ENCODE results near the gene FLT3.

The FLT3 gene

DNA sequence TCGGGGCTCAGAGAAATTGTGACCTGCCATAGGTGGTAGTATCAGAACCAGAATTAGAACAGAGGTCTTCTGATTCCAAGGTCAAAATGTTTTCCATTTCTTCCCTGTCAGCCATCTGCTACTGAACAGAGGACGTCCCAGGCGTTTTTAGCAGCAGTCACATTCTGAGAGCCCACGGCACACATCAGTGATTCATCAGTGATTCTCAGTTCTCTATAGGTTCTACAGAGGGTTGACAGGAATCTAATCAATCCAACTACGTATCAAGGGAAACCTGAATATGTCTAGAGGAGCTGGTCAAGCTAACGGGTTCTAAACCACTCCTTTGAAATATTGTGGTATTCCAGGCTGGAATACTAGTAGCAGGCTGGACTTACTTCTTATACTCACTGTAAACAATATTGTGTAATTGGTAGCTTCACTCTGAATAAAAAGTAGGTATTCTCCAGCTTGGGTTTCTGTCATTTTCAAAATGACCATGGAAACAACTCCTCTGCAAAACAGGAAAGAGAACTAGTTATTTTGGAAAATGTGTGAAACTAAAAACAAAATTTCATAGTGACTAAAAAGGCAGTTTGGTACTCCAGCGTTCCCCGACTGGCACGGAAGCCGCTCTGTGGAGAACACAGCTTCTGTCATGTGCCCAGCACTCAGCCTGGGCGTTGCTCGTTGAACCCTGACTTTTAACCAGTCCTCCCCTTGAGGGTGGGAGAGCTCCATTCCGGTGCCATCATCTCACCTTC, 43.2 kb downstream of the FLT3 start:
- Histone ChIP-seq H3K9me3 (ENCODE audit: control insufficient read depth in 2 of 2, low read length in 2 of 2) (no peaks in the 10 kb centered on the region), H3K36me3 (ENCODE audit: control insufficient read depth in 2 of 2, insufficient read depth in 2 of 2, low read length in 2 of 2) (no peaks in the 10 kb centered on the region), H3K27ac (ENCODE audit: low read length) (no peak overlapping the region), H3K4me3 (ENCODE audit: low read length in 2 of 2) (no peak overlapping the region), H3K9ac (ENCODE audit: low read length in 2 of 2) (no peak overlapping the region), H3K27me3 (ENCODE audit: control insufficient read depth in 1 of 2, insufficient read depth in 2 of 2, low read length in 2 of 2) (peaks cover 0 to 5% of the 10 kb centered on the region in 2 donors), H3K4me1 (ENCODE audit: control insufficient read depth, insufficient read depth, low read length) (no peaks in the 10 kb centered on the region)

DNA sequence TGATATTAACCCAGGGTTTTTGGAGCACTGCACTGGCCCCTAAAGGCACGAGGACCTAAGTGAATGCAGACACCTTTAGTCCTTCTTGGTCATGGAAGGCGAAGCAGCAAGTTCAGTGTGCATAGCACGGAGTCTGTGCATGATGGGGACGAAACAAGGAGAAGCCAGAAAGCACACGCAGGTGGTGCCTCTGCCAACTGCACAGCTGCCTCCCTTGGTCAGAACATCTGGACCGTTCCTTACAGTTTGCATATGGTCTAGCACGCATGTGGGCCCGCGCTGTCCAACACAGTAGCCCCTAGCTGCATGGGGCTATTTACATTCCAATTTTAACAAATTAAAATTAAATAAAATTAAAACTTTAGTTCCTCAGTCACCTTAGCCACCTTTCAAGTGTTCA, 44.0 kb downstream of the FLT3 start:
- Histone ChIP-seq H3K27me3 (ENCODE audit: control insufficient read depth in 1 of 2, insufficient read depth in 2 of 2, low read length in 2 of 2) (peaks cover 0 to 5% of the 10 kb centered on the region in 2 donors), H3K36me3 (ENCODE audit: control insufficient read depth in 2 of 2, insufficient read depth in 2 of 2, low read length in 2 of 2) (no peaks in the 10 kb centered on the region), H3K4me3 (ENCODE audit: low read length in 2 of 2) (no peak overlapping the region), H3K27ac (ENCODE audit: low read length) (no peak overlapping the region), H3K4me1 (ENCODE audit: control insufficient read depth, insufficient read depth, low read length) (no peaks in the 10 kb centered on the region), H3K9ac (ENCODE audit: low read length in 2 of 2) (no peak overlapping the region), H3K9me3 (ENCODE audit: control insufficient read depth in 2 of 2, low read length in 2 of 2) (no peaks in the 10 kb centered on the region)

DNA sequence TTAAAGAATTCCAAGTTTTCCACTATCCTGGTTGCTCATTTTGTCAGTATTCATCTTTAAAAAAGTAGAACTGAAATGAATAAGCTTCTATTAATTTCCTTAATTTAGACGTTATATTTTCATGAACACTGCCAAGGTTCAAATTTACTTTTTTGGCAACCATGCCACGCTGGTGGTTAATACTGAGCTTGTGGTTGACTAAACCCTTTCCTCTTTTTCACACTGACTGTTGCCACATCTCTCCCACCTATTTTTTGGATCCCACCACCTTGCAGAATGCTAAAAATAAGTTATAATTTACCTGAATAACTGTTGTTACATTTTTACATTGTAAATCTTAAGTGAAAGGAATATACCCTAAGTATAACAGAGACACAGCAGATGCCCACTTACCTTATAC, 45.0 kb downstream of the FLT3 start:
- Histone ChIP-seq H3K9me3 (ENCODE audit: control insufficient read depth in 2 of 2, low read length in 2 of 2) (no peaks in the 10 kb centered on the region), H3K9ac (ENCODE audit: low read length in 2 of 2) (no peak overlapping the region), H3K4me1 (ENCODE audit: control insufficient read depth, insufficient read depth, low read length) (no peaks in the 10 kb centered on the region), H3K4me3 (ENCODE audit: low read length in 2 of 2) (no peak overlapping the region), H3K27me3 (ENCODE audit: control insufficient read depth in 1 of 2, insufficient read depth in 2 of 2, low read length in 2 of 2) (peaks cover 0 to 5% of the 10 kb centered on the region in 2 donors), H3K27ac (ENCODE audit: low read length) (no peak overlapping the region), H3K36me3 (ENCODE audit: control insufficient read depth in 2 of 2, insufficient read depth in 2 of 2, low read length in 2 of 2) (no peaks in the 10 kb centered on the region)

DNA sequence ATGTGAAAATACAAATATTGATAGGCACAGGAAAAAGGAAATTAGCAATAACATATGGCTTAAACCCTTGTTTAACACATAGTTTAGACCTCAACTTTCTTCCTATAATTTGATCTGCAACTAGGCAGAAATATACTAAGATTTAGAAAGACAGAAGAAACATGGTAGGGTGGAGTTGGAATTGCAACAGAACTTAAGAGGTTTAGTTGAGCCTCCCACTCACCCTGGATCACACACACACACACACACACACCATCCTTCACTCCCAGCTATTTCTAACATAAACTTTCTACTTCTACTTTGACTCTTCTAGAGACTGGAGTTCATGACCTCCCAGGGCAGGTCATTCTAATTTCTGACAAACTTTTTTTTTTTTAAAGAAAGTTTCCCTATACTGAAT, 47.4 kb downstream of the FLT3 start:
- Histone ChIP-seq H3K36me3 (ENCODE audit: control insufficient read depth in 2 of 2, insufficient read depth in 2 of 2, low read length in 2 of 2) (no peaks in the 10 kb centered on the region), H3K9me3 (ENCODE audit: control insufficient read depth in 2 of 2, low read length in 2 of 2) (no peaks in the 10 kb centered on the region), H3K4me3 (ENCODE audit: low read length in 2 of 2) (no peak overlapping the region), H3K4me1 (ENCODE audit: control insufficient read depth, insufficient read depth, low read length) (no peaks in the 10 kb centered on the region), H3K27ac (ENCODE audit: low read length) (no peak overlapping the region), H3K27me3 (ENCODE audit: control insufficient read depth in 1 of 2, insufficient read depth in 2 of 2, low read length in 2 of 2) (peaks cover 0 to 5% of the 10 kb centered on the region in 2 donors), H3K9ac (ENCODE audit: low read length in 2 of 2) (no peak overlapping the region)

DNA sequence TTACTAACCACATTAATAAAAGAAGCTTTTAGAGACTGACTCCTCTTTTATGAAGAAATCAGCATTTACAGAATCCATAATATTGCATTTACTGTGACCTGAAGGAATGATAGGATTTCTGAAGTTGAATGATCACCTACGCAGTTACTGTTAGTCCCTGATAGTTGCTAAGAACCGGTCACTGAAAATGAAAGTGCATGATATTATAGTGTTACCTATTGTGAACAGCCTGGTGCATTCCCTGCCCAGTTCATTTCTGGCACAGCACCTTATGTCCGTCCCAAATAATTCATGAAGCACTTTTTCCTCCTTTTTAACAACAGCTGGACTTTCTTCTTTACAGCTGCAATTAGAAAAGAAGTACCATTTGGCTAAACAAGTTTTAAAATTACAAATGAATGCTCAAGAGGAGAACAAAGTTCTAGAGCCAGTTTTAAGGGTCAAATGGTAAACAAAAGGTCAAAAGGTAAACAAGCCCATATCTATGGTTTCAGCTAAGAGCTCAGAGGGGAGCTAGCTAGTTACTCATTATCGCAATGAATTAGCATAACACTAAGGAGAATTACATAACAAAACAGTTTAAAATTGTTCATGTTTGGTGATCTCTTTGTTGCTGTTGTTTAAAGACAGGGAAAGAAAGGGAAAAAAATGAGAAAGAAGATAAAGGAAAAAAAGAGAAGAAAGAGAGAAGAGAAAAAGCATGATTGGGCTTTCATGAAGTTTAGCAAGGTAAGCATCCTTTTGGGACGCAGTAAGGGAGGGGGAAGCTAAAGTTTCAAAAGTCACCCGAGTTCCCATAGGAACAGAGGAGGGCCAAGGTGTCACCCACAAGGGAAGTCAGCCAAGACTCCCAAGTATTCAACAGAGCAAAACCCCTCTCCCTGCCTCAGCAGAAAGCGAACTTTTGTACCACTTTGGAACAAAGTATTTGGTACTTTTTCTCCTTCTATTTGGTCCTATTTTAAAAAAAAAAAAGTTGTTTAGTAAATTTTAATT, 50.2 kb downstream of the FLT3 start:
- Histone ChIP-seq H3K36me3 (ENCODE audit: control insufficient read depth in 2 of 2, insufficient read depth in 2 of 2, low read length in 2 of 2) (no peaks in the 10 kb centered on the region), H3K9me3 (ENCODE audit: control insufficient read depth in 2 of 2, low read length in 2 of 2) (no peaks in the 10 kb centered on the region), H3K27ac (ENCODE audit: low read length) (no peak overlapping the region), H3K4me3 (ENCODE audit: low read length in 2 of 2) (no peak overlapping the region), H3K9ac (ENCODE audit: low read length in 2 of 2) (no peak overlapping the region), H3K4me1 (ENCODE audit: control insufficient read depth, insufficient read depth, low read length) (no peaks in the 10 kb centered on the region), H3K27me3 (ENCODE audit: control insufficient read depth in 1 of 2, insufficient read depth in 2 of 2, low read length in 2 of 2) (no peaks in the 10 kb centered on the region)

DNA sequence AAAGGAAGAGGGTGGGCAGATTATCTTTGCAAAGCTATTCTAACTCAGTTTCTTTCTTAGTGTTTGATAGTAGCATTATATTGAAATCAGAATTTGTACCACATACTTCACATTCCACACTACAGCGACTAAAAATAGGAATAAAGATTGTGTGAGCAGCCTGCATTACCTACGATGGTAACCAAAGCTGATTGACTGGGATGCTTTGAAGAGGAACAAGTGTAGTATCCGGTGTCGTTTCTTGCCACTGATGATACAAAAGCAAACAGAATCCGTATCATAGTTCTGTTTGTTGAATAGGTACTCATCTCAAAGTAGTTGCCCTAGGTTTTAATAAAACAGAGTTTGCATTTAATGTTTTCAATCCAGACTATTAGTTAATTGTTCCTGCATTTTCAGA, 51.2 kb downstream of the FLT3 start:
- no peak overlapping the region for H3K4me3 ChIP-seq (ENCODE audit: low read length in 2 of 2)
- H3K9ac ChIP-seq (ENCODE audit: low read length in 2 of 2), result no peak overlapping the region
- no peaks in the 10 kb centered on the region for H3K9me3 ChIP-seq (ENCODE audit: control insufficient read depth in 2 of 2, low read length in 2 of 2)
- no peaks in the 10 kb centered on the region for H3K27me3 ChIP-seq (ENCODE audit: control insufficient read depth in 1 of 2, insufficient read depth in 2 of 2, low read length in 2 of 2)
- H3K36me3 ChIP-seq (ENCODE audit: control insufficient read depth in 2 of 2, insufficient read depth in 2 of 2, low read length in 2 of 2), result no peaks in the 10 kb centered on the region
- no peak overlapping the region for H3K27ac ChIP-seq (ENCODE audit: low read length)
- no peaks in the 10 kb centered on the region for H3K4me1 ChIP-seq (ENCODE audit: control insufficient read depth, insufficient read depth, low read length)

DNA sequence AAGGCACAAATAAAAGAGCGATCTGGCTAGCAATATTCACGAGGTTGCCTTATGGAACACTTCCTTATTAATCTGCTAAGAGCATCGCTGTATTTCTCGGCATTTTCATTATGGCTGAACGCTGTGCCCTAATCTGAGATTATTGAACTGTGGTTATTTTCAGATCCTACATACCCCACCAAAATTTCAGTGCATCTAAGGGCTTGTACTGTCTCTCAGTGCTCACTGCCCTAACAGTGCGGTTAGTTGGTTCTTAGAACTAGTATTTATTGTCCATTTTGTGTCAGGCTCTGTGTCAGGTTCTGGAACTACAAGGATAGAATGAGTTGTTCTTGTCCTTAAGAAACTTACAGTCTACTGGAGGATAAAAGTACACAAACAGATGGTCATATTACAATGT, 51.6 kb downstream of the FLT3 start:
- Histone ChIP-seq H3K27me3 (ENCODE audit: control insufficient read depth in 1 of 2, insufficient read depth in 2 of 2, low read length in 2 of 2) (no peaks in the 10 kb centered on the region), H3K36me3 (ENCODE audit: control insufficient read depth in 2 of 2, insufficient read depth in 2 of 2, low read length in 2 of 2) (no peaks in the 10 kb centered on the region), H3K4me3 (ENCODE audit: low read length in 2 of 2) (no peak overlapping the region), H3K4me1 (ENCODE audit: control insufficient read depth, insufficient read depth, low read length) (no peaks in the 10 kb centered on the region), H3K9me3 (ENCODE audit: control insufficient read depth in 2 of 2, low read length in 2 of 2) (no peaks in the 10 kb centered on the region), H3K27ac (ENCODE audit: low read length) (no peak overlapping the region), H3K9ac (ENCODE audit: low read length in 2 of 2) (no peak overlapping the region)

DNA sequence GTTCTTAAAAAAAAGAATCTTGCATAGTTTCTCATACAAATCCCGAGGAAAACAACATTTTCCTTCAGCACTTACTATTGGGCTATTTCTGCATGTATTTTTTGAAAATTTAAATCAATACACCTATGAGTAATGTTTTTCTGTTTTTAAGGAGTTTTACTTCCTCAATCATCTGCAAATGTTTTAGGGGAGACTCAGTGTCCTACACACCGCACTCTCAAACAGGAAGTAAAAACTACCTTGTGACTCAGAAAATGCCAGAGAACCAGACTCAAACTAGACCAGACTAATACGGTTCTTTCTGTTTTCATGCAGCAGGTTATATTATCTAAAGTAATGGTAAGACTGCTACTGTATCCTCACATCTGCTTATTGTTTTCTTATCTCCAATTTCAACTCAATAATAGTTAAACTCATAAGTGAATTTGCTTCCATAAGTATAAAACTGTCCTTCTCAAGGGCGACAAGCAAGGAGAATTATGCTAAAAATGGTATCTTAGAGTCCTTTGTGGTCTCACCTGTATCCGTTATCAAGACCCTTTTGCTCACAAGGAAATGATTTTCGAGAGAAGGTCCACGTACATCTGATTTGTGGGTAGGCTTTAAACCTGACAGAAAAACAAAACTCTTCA, 52.5 kb downstream of the FLT3 start:
- Histone ChIP-seq H3K27ac (ENCODE audit: low read length) (no peak overlapping the region), H3K27me3 (ENCODE audit: control insufficient read depth in 1 of 2, insufficient read depth in 2 of 2, low read length in 2 of 2) (no peaks in the 10 kb centered on the region), H3K9ac (ENCODE audit: low read length in 2 of 2) (no peak overlapping the region), H3K4me1 (ENCODE audit: control insufficient read depth, insufficient read depth, low read length) (no peaks in the 10 kb centered on the region), H3K4me3 (ENCODE audit: low read length in 2 of 2) (no peak overlapping the region), H3K36me3 (ENCODE audit: control insufficient read depth in 2 of 2, insufficient read depth in 2 of 2, low read length in 2 of 2) (no peaks in the 10 kb centered on the region), H3K9me3 (ENCODE audit: control insufficient read depth in 2 of 2, low read length in 2 of 2) (no peaks in the 10 kb centered on the region)

DNA sequence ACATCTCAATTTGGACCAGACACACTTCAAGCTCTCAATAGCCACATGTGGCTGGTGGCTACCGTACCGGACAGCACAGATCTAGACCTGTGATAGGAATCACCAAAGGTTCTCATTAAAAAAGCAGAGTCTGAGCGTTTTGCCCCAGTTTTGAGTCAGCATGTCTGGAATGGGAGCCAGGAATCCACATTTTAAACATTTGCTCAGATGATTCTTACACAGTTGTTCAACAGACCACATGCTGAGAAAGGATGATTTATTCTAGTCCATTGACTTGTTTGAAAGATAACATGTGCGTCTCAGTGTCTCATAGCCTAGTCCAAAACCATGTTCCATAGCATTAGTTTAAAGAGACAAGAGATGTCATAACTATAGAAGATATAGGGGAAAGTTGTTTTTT, 53.4 kb downstream of the FLT3 start:
- H3K27ac ChIP-seq (ENCODE audit: low read length), result no peak overlapping the region
- no peaks in the 10 kb centered on the region for H3K9me3 ChIP-seq (ENCODE audit: control insufficient read depth in 2 of 2, low read length in 2 of 2)

DNA sequence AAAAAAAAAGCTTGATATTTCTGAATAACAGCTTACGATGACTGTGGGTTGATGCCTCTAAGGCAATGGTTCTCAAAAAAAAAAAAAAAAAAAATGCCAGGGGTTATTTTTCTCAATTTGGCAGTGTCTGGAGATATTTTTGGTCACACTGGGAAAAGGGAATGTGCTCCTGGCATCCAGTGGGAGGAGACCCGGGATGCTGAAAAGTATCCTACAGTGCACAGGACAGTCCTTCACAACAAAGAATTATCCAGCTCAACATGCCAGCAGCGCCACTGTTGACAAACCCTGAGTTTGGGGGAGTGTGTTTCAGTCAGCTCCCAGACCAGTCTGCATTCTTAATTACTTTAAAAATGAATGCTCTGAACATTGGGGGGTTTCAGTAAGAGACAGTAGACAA, 54.5 kb downstream of the FLT3 start:
- H3K4me3 ChIP-seq (ENCODE audit: low read length in 2 of 2), result no peak overlapping the region
- no peaks in the 10 kb centered on the region for H3K27me3 ChIP-seq (ENCODE audit: control insufficient read depth in 1 of 2, insufficient read depth in 2 of 2, low read length in 2 of 2)
- H3K27ac ChIP-seq (ENCODE audit: low read length), result no peak overlapping the region
- H3K9me3 ChIP-seq (ENCODE audit: control insufficient read depth in 2 of 2, low read length in 2 of 2), result no peaks in the 10 kb centered on the region
- no peaks in the 10 kb centered on the region for H3K36me3 ChIP-seq (ENCODE audit: control insufficient read depth in 2 of 2, insufficient read depth in 2 of 2, low read length in 2 of 2)
- no peaks in the 10 kb centered on the region for H3K4me1 ChIP-seq (ENCODE audit: control insufficient read depth, insufficient read depth, low read length)
- H3K9ac ChIP-seq (ENCODE audit: low read length in 2 of 2), result no peak overlapping the region

More for the DNA sequence above, 53.4 kb downstream of the FLT3 start:
- Histone ChIP-seq H3K4me3 (ENCODE audit: low read length in 2 of 2) (no peak overlapping the region), H3K36me3 (ENCODE audit: control insufficient read depth in 2 of 2, insufficient read depth in 2 of 2, low read length in 2 of 2) (no peaks in the 10 kb centered on the region), H3K27me3 (ENCODE audit: control insufficient read depth in 1 of 2, insufficient read depth in 2 of 2, low read length in 2 of 2) (no peaks in the 10 kb centered on the region), H3K4me1 (ENCODE audit: control insufficient read depth, insufficient read depth, low read length) (no peaks in the 10 kb centered on the region), H3K9ac (ENCODE audit: low read length in 2 of 2) (no peak overlapping the region)

Data from stomach smooth muscle (tissue), 2 donors.